Measurements from ENCODE around the gene LRCH1. TPM values are rescaled to one million over a fixed set of nuclear protein-coding genes. Genes with fewer than 3 reads are reported as not detected.

Gene LRCH1
- total and polyA plus RNA-seq, 2 of the 4 experiments (the other 2 are of a cell fraction) = 7.0 to 8.8 TPM

GRCh38 chr13:46618694-46619254 lies 65.8 kb downstream of the LRCH1 start:
- no peak overlapping the region for H3K27ac ChIP-seq (ENCODE audit: insufficient read depth, low read length)
- no peak overlapping the region for H2AFZ ChIP-seq (replicated peaks; ENCODE audit: low read length, poor library complexity)
- POLR2A ChIA-PET (ENCODE audit: unreplicated experiment) = no interaction called here
- H3K4me2 ChIP-seq (ENCODE audit: low read depth, low read length) = no peak overlapping the region
- H3K79me1 ChIP-seq (ENCODE audit: low read depth in 1 of 2, low read length in 2 of 2) = peaks cover 23 to 73% of the 10 kb centered on the region in 2 experiments
- peaks cover 40% of the 10 kb centered on the region for H4K20me1 ChIP-seq (ENCODE audit: insufficient read depth, low read length)
- CTCF ChIA-PET = interaction anchor here (0.6 to 1.0 kb wide), 2 partner anchors 12 to 19 kb away, joined by 3 read pairs; no protein-coding TSS in a partner anchor
- H2BK120ac ChIP-seq (ENCODE audit: low read depth, low read length) = no peak overlapping the region
- BruUV-seq (replicated peaks) = no TSS peak
- H3K4ac ChIP-seq (ENCODE audit: low read depth, low read length) = no peak overlapping the region
- no peak overlapping the region for H3K4me3 ChIP-seq (ENCODE audit: insufficient read depth, low read depth, low read length)
- H2BK5ac ChIP-seq (ENCODE audit: low read depth, low read length, poor library complexity, severe bottlenecking) = no peak overlapping the region
- H3K9ac ChIP-seq (ENCODE audit: low read depth, low read length) = no peak overlapping the region
- no peak overlapping the region for H3K56ac ChIP-seq (ENCODE audit: extremely low read depth, insufficient read depth, low read length)
- no peaks in the 10 kb centered on the region for H3K36me3 ChIP-seq (ENCODE audit: control insufficient read depth, insufficient read depth, low read length)
- 83% methylated on average over 1 of the region's 3 CpGs; no CpG with 5 or more reads in 1 of the 2 experiments for WGBS, 2 experiments (ENCODE audit: extremely low coverage in 2 of 2, insufficient read length in 1 of 2)
- in situ Hi-C loops (cut with MboI; ENCODE audit: low sequenced_read_pairs) (no loop called here), intact Hi-C loops (cut with micrococcal nuclease) (loop anchor here (5.0 kb wide), 3 partner anchors 49 to 126 kb away; no protein-coding TSS in a partner anchor), dilution Hi-C loops (cut with HindIII; ENCODE audit: low sequenced_read_pairs, unreplicated experiment) (no loop called here)
- no peak for TF ChIP-seq NFE2L2 (IDR thresholded peaks at IDR 0.05; ENCODE audit: low read depth, low read length)
- TF ChIP-seq BHLHE40 (IDR thresholded peaks at IDR 0.05; ENCODE audit: low read depth, low read length) = no peak
- TF ChIP-seq CTCF (conservative IDR thresholded peaks at IDR 0.05; ENCODE audit: low read depth, low read length) = no peak
- TF ChIP-seq MXI1 (IDR thresholded peaks at IDR 0.05; ENCODE audit: borderline replicate concordance, low read depth, low read length) = no peak
- no peak for TF ChIP-seq SMC3 (IDR thresholded peaks at IDR 0.05; ENCODE audit: low read depth, low read length)
- TF ChIP-seq CEBPB (IDR thresholded peaks at IDR 0.05; ENCODE audit: low read depth, low read length) = no peak
- no peak for TF ChIP-seq CHD1 (IDR thresholded peaks at IDR 0.05; ENCODE audit: low read depth, low read length)
- no peak for TF ChIP-seq FOS (IDR thresholded peaks at IDR 0.05; ENCODE audit: low read depth, low read length)
- TF ChIP-seq ELK1 (IDR thresholded peaks at IDR 0.05; ENCODE audit: borderline replicate concordance, low read depth, low read length) = no peak
- no peak for TF ChIP-seq USF2 (IDR thresholded peaks at IDR 0.05; ENCODE audit: low read depth, low read length)
- TF ChIP-seq RFX5 (IDR thresholded peaks at IDR 0.05; ENCODE audit: low read depth, low read length) = no peak
- no peak for TF ChIP-seq MAFK (IDR thresholded peaks at IDR 0.05; ENCODE audit: low read depth, low read length)
- no peak overlapping the region for H2BK20ac ChIP-seq (ENCODE audit: low read depth, low read length)
- H4K5ac ChIP-seq (ENCODE audit: low read depth, low read length) = no peak overlapping the region
- no peak overlapping the region for H4K8ac ChIP-seq (ENCODE audit: low read depth in 2 of 2, low read length in 2 of 2)
- no peak overlapping the region for H2AK5ac ChIP-seq (ENCODE audit: low read depth, low read length)
- H3K18ac ChIP-seq (ENCODE audit: low read depth, low read length) = no peak overlapping the region
- no peak overlapping the region for H2BK15ac ChIP-seq (ENCODE audit: low read depth, low read length)
- no peak overlapping the region for H3K23ac ChIP-seq (ENCODE audit: low read depth, low read length)
- H3K9me3 ChIP-seq (ENCODE audit: control insufficient read depth, insufficient read depth, low read length) = no peaks in the 10 kb centered on the region
- DNase-seq (no peak), ATAC-seq (ENCODE audit: low read depth) (no peak)
- H3K4me1 ChIP-seq (ENCODE audit: control insufficient read depth, insufficient read depth, low read length) = peaks cover 25% of the 10 kb centered on the region
- H3K27me3 ChIP-seq (ENCODE audit: control insufficient read depth, insufficient read depth, low read length) = no peaks in the 10 kb centered on the region
- H3K9me1 ChIP-seq (ENCODE audit: insufficient read depth, low read length) = peaks cover 28% of the 10 kb centered on the region
- no peak overlapping the region for H4K91ac ChIP-seq (ENCODE audit: insufficient read depth, low read depth, low read length)
- H3K14ac ChIP-seq (replicated peaks; ENCODE audit: low read depth, low read length) = no peak overlapping the region
- H2AK9ac ChIP-seq (replicated peaks; ENCODE audit: low read depth, low read length, poor library complexity) = no peak overlapping the region
